Trophoblast cell (in vitro differentiated cells and primary cell): ENCODE results near the gene OTUD6A.

Experiments
- DNase-seq, 2 donors: peaks; one replicate each; pipeline ENCODE4 v3.0.0-alpha.2; 2016
- H2AFZ ChIP-seq: 2 replicates; pipeline ENCODE4 v1.6.1; 2013; ENCODE audit warnings: low read length, moderate library complexity, mild to moderate bottlenecking; ENCODE audit not compliant: insufficient read depth, poor library complexity
- H2AK5ac ChIP-seq: 2 replicates; pipeline ENCODE4 v1.6.1; 2013; ENCODE audit warnings: mild to moderate bottlenecking, low read length
- H2BK120ac ChIP-seq: 2 replicates; pipeline ENCODE4 v1.6.1; 2013; ENCODE audit warnings: low read length, mild to moderate bottlenecking, moderate library complexity; ENCODE audit not compliant: insufficient read depth, poor library complexity
- H2BK12ac ChIP-seq: 2 replicates; pipeline ENCODE4 v1.6.1; 2013; ENCODE audit warnings: mild to moderate bottlenecking, low read length, moderate library complexity
- H2BK5ac ChIP-seq: 2 replicates; pipeline ENCODE4 v1.6.1; 2013; ENCODE audit warnings: low read length, low read depth, moderate library complexity, mild to moderate bottlenecking; ENCODE audit not compliant: poor library complexity
- H3K14ac ChIP-seq: 2 replicates; pipeline ENCODE4 v1.6.1; 2013; ENCODE audit warnings: mild to moderate bottlenecking, low read length
- H3K18ac ChIP-seq: 2 replicates; pipeline ENCODE4 v1.6.1; 2013; ENCODE audit warnings: mild to moderate bottlenecking, low read length
- H3K23ac ChIP-seq: 2 replicates; pipeline ENCODE4 v1.6.1; 2013; ENCODE audit warnings: low read length
- H3K27ac ChIP-seq: 2 replicates; pipeline ENCODE4 v1.5.1; 2013; ENCODE audit warnings: low read depth, mild to moderate bottlenecking, inconsistent platforms, low read length, moderate library complexity
- H3K27me3 ChIP-seq: 2 replicates; pipeline ENCODE4 v1.6.1; 2013; ENCODE audit warnings: inconsistent platforms, mild to moderate bottlenecking, low read length, moderate library complexity; ENCODE audit not compliant: insufficient read depth
- H3K36me3 ChIP-seq, 2 experiments: 1 replicate in 1 of 2; 2 replicates in 1 of 2; pipeline ENCODE4 v1.6.1; 2013; ENCODE audit warnings: low read length in 2 of 2, mild to moderate bottlenecking in 2 of 2, moderate library complexity in 1 of 2; ENCODE audit not compliant: insufficient read depth in 2 of 2, control insufficient read depth in 1 of 2
- H3K4ac ChIP-seq: 2 replicates; pipeline ENCODE4 v1.6.1; 2013; ENCODE audit warnings: low read depth, mild to moderate bottlenecking, low read length, moderate library complexity
- H3K4me1 ChIP-seq, 2 experiments: 1 replicate in 1 of 2; 2 replicates in 1 of 2; pipeline ENCODE4 v1.6.1; 2013; ENCODE audit warnings: low read length in 2 of 2, mild to moderate bottlenecking in 2 of 2, moderate library complexity in 1 of 2; ENCODE audit not compliant: insufficient read depth in 2 of 2, control insufficient read depth in 1 of 2
- H3K4me2 ChIP-seq: 2 replicates; pipeline ENCODE4 v1.6.1; 2013; ENCODE audit warnings: inconsistent platforms, mild to moderate bottlenecking, low read length, moderate library complexity
- H3K4me3 ChIP-seq: 2 replicates; pipeline ENCODE4 v1.5.1; 2013; ENCODE audit warnings: mild to moderate bottlenecking, low read depth, low read length, inconsistent platforms
- H3K79me1 ChIP-seq: one replicate; pipeline ENCODE4 v1.6.1; 2013; ENCODE audit warnings: low read length
- H3K79me2 ChIP-seq: 2 replicates; pipeline ENCODE4 v1.6.1; 2013; ENCODE audit warnings: low read length, mild to moderate bottlenecking; ENCODE audit not compliant: control insufficient read depth, insufficient read depth, poor library complexity
- H3K9ac ChIP-seq: 2 replicates; pipeline ENCODE4 v1.6.1; 2013; ENCODE audit warnings: mild to moderate bottlenecking, low read length
- H3K9me3 ChIP-seq: 2 replicates; pipeline ENCODE4 v1.6.1; 2013; ENCODE audit warnings: low read depth, mild to moderate bottlenecking, control low read depth, inconsistent platforms, low read length; ENCODE audit not compliant: insufficient read depth
- H4K12ac ChIP-seq: 2 replicates; pipeline ENCODE4 v1.6.1; 2013; ENCODE audit warnings: low read depth, mild to moderate bottlenecking, low read length, moderate library complexity
- H4K8ac ChIP-seq: 2 replicates; pipeline ENCODE4 v1.6.1; 2013; ENCODE audit warnings: low read depth, mild to moderate bottlenecking, low read length, moderate library complexity
- H4K91ac ChIP-seq: one replicate; pipeline ENCODE4 v1.6.1; 2013; ENCODE audit warnings: low read depth, mild to moderate bottlenecking, low read length, moderate library complexity
- WGBS: extraction: QIAGEN DNeasy Blood & Tissue Kit; methylation state at CpG from one replicate; pipeline ENCODE4 v1.1.7; 2013; ENCODE audit warnings: missing lambda C conversion rate; ENCODE audit not compliant: insufficient read length, insufficient coverage; ENCODE audit errors: extremely low coverage; 5-methylcytosine and 5-hydroxymethylcytosine counted together

Gene OTUD6A

DNA sequence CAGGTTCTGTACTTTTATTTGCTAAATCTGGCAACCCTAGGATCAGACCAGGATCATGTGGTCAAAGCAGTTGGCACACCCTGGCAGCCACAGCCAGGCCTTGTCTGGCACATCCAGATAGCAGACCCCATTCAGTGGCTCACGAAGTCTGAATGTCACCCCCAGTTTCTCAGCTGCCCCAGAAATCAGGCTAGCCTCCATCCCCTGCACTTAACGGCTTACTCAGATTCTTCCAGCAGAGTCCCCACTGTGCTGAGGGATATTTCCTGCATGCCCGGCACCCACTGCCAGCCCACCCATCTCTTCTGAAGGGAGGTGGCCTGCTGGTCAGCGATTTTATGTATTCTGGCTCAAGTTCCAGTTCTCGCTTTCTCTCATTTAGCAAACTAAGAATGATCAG lies 7.9 kb upstream of the OTUD6A start:
- no peak overlapping the region for H3K9ac ChIP-seq

DNA sequence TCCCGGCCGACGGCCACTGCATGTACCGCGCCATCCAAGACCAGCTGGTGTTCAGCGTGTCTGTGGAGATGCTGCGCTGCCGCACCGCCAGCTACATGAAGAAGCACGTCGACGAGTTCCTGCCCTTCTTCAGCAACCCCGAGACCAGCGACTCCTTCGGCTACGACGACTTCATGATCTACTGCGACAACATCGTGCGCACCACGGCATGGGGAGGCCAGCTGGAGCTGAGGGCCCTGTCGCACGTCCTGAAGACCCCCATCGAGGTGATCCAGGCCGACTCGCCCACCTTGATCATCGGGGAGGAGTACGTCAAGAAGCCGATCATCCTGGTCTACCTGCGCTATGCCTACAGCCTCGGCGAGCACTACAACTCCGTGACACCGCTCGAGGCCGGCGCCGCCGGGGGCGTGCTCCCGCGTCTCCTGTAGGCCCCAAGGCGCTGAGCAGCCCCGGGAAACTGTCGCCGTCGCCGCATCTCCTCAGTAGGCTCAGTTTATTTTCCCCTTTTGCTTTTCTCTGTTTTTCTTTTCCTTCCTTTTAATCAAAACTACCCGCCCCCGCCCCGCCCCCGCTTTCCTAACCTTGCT lies 799 bp downstream of the OTUD6A start:
- Histone ChIP-seq H3K14ac (no peak overlapping the region), H3K9me3 (no peaks in the 10 kb centered on the region), H3K4me1 (no peaks in the 10 kb centered on the region), H4K12ac (no peak overlapping the region), H2BK12ac (no peak overlapping the region), H3K4me2 (no peak overlapping the region), H2AFZ (no peak overlapping the region), H3K18ac (no peak overlapping the region), H3K79me2 (no peaks in the 10 kb centered on the region), H3K9ac (no peak overlapping the region), H4K91ac (no peak overlapping the region), H3K4ac (no peak overlapping the region), H3K4me3 (no peak overlapping the region), H3K79me1 (no peaks in the 10 kb centered on the region), H3K23ac (no peak overlapping the region), H2BK120ac (no peak overlapping the region), H3K27me3 (no peaks in the 10 kb centered on the region), H3K27ac (no peak overlapping the region), H2AK5ac (no peak overlapping the region), H2BK5ac (no peak overlapping the region), H4K8ac (no peak overlapping the region), H3K36me3 (no peaks in the 10 kb centered on the region)
- WGBS = no CpG with 5 or more reads among the region's 52 CpGs
- no peak for DNase-seq

More for the DNA sequence above, 7.9 kb upstream of the OTUD6A start:
- Histone ChIP-seq H3K27ac (no peak overlapping the region), H2BK12ac (no peak overlapping the region), H2AK5ac (no peak overlapping the region), H3K4me3 (no peak overlapping the region), H3K4me2 (no peak overlapping the region), H4K12ac (no peak overlapping the region), H4K91ac (no peak overlapping the region), H3K4me1 (no peaks in the 10 kb centered on the region), H3K9me3 (no peaks in the 10 kb centered on the region), H3K79me2 (no peaks in the 10 kb centered on the region), H3K23ac (no peak overlapping the region), H2BK120ac (no peak overlapping the region), H4K8ac (no peak overlapping the region), H3K4ac (no peak overlapping the region), H2BK5ac (no peak overlapping the region), H3K79me1 (no peaks in the 10 kb centered on the region), H2AFZ (no peak overlapping the region), H3K27me3 (no peaks in the 10 kb centered on the region), H3K14ac (no peak overlapping the region), H3K18ac (no peak overlapping the region), H3K36me3 (no peaks in the 10 kb centered on the region)
- WGBS = no CpG with 5 or more reads among the region's 5 CpGs
- no peak for DNase-seq

DNA sequence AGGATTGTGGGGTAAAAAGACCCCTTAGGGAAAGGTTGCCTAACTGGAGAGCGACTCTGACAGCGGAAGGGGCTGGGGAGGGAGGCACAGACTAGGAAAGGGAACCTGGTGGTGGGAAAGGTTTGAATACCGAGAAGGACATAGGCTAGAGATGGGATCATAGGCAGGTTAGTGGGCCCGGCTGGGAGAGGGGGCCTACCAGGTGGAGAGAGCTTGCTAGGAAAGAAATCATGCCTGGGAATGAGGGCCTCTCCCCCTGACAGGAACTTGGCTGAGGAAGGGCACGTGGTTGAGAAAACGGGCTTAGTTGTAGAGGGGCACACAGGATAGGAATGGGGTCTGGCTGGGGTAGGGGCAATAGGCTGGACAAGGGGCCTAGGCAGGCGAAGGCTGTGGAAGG lies 4.4 kb downstream of the OTUD6A start:
- Histone ChIP-seq H4K12ac (no peak overlapping the region), H3K27ac (no peak overlapping the region), H2AK5ac (no peak overlapping the region), H3K9me3 (no peaks in the 10 kb centered on the region), H4K91ac (no peak overlapping the region), H2BK12ac (no peak overlapping the region), H3K27me3 (no peaks in the 10 kb centered on the region), H3K79me1 (no peaks in the 10 kb centered on the region), H3K14ac (no peak overlapping the region), H3K23ac (no peak overlapping the region), H3K36me3 (no peaks in the 10 kb centered on the region), H2BK120ac (no peak overlapping the region), H3K79me2 (no peaks in the 10 kb centered on the region), H3K4ac (no peak overlapping the region), H3K4me3 (no peak overlapping the region), H3K9ac (no peak overlapping the region), H3K18ac (no peak overlapping the region), H4K8ac (no peak overlapping the region), H2AFZ (no peak overlapping the region), H3K4me1 (no peaks in the 10 kb centered on the region), H3K4me2 (no peak overlapping the region), H2BK5ac (no peak overlapping the region)
- DNase-seq = no peak
- WGBS = no CpG with 5 or more reads among the region's 7 CpGs

DNA sequence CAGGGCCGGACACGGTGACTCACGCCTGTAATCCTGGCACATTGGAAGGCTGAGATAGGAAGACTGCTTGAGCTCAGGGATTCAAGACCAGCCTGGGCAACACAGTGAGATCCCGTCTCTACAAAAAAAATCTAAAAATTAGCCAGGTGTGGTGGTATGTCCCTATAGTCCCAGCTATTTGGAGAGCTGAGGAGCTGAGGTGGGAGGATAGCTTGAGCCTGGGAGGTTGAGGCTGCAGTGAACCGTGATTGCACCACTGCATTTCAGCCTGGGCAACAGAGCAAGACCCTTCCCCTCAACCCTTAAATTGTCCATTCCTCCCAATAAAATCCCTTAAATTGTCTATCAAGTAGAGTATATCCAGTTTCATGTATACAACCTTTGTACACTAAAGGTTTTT lies 17.0 kb downstream of the OTUD6A start:
- Histone ChIP-seq H2AFZ (no peak overlapping the region), H3K18ac (no peak overlapping the region), H2BK12ac (no peak overlapping the region), H3K9ac (no peak overlapping the region), H3K79me2 (no peaks in the 10 kb centered on the region), H3K4ac (no peak overlapping the region), H3K4me1 (no peaks in the 10 kb centered on the region), H3K14ac (no peak overlapping the region), H3K27me3 (no peaks in the 10 kb centered on the region), H3K23ac (no peak overlapping the region), H4K91ac (no peak overlapping the region), H2AK5ac (no peak overlapping the region), H2BK5ac (no peak overlapping the region), H2BK120ac (no peak overlapping the region), H3K27ac (no peak overlapping the region), H3K9me3 (peaks cover 4% of the 10 kb centered on the region), H3K79me1 (no peaks in the 10 kb centered on the region), H3K4me2 (no peak overlapping the region), H4K8ac (no peak overlapping the region), H3K36me3 (no peaks in the 10 kb centered on the region), H4K12ac (no peak overlapping the region), H3K4me3 (no peak overlapping the region)
- WGBS = no CpG with 5 or more reads among the region's 5 CpGs
- DNase-seq = no peak
